ENCODE data around the gene BCKDHB. TPM values are rescaled to one million over a fixed set of nuclear protein-coding genes. Genes with fewer than 3 reads are reported as not detected.

Gene BCKDHB
- total RNA-seq, 1 donor from 2014 or later: 17.6 TPM

GRCh38 chr6:80263585-80263984, 157.1 kb downstream of the BCKDHB start:
- no peaks in the 10 kb centered on the region for H3K4me1 ChIP-seq
- ATAC-seq (no peak), DNase-seq (no peak)
- intact Hi-C loops (cut with DNase I): no loop called here
- H3K27ac ChIP-seq: no peak overlapping the region
- H3K36me3 ChIP-seq: no peaks in the 10 kb centered on the region
- no peaks in the 10 kb centered on the region for H3K27me3 ChIP-seq
- no peak for TF ChIP-seq CTCF (IDR thresholded peaks at IDR 0.05)
- no peaks in the 10 kb centered on the region for H3K9me3 ChIP-seq
- H3K4me3 ChIP-seq: no peak overlapping the region

DNA sequence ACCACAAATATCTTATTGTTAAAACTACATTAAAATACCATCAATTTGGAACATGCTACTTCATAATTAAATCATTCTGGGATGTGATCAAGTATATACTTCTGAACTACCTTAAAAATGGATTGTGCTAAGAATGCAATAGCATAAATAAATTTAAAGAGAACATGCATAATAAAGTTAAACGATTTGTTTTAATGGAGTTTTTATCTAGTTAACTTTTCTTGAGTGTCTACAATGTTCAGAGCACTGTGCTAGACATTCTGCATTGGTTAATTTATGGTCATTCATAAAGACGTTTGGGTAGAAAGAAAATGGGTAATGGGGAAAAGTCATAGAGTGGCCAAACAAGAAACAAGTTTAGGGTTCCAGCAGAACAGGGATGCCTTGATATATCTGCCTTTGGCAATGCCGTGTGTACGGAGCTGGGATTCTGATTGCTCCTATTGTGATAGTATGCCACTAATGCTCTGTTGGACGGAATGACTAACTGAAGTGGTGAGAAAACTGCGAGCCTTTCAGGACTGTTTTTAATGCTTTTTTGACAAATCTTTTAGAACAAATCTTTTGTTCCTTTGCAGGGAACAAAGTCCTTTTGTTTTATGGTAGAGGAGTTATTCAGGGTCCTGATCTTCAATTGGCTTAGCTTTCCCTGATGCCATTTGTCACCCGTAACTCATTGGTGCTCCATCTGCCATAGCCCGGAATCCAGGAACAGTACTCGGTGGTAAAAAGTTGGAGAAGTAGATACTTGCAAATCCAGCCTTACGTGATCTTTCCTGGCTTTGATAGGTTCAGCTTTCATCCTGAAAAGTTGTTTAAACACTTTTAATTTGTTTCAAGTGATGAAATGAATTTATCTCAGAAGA, 162.6 kb downstream of the BCKDHB start:
- intact Hi-C loops (cut with DNase I): no loop called here

GRCh38 chr6:80271074-80271473, 164.6 kb downstream of the BCKDHB start:
- H3K27ac ChIP-seq: no peak overlapping the region
- H3K4me1 ChIP-seq: no peaks in the 10 kb centered on the region
- no peak for DNase-seq
- H3K4me3 ChIP-seq: no peak overlapping the region
- no peaks in the 10 kb centered on the region for H3K36me3 ChIP-seq
- intact Hi-C loops (cut with DNase I): no loop called here
- H3K9me3 ChIP-seq: no peaks in the 10 kb centered on the region
- no peak for ATAC-seq
- no peaks in the 10 kb centered on the region for H3K27me3 ChIP-seq
- no peak for TF ChIP-seq CTCF (IDR thresholded peaks at IDR 0.05)

More for the DNA sequence above, 162.6 kb downstream of the BCKDHB start:
- Histone ChIP-seq H3K36me3 (no peaks in the 10 kb centered on the region), H3K27me3 (no peaks in the 10 kb centered on the region), H3K9me3 (no peaks in the 10 kb centered on the region), H3K4me3 (no peak overlapping the region), H3K27ac (no peak overlapping the region), H3K4me1 (no peaks in the 10 kb centered on the region)
- no peak for ATAC-seq
- TF ChIP-seq CTCF (IDR thresholded peaks at IDR 0.05): no peak
- DNase-seq: no peak

DNA sequence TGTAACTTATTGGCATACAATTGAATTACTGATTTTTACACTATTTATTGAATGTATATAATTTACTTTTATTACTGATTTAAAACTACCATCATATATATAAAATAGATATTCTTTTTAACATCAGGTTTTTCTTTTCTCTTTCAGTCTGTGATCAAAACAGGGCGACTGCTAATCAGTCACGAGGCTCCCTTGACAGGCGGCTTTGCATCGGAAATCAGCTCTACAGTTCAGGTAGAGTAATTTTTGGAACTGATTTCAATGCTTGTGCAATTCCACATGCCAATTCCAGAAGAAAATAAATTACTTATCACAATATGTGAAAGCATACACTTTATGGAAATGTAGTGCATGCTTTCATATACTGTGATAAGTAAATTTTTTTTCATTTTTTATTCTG, 166.5 kb downstream of the BCKDHB start:
- H3K27ac ChIP-seq: no peak overlapping the region
- DNase-seq (no peak), ATAC-seq (no peak)
- H3K4me1 ChIP-seq: no peaks in the 10 kb centered on the region
- H3K36me3 ChIP-seq: no peaks in the 10 kb centered on the region
- H3K9me3 ChIP-seq: no peaks in the 10 kb centered on the region
- no peak overlapping the region for H3K4me3 ChIP-seq
- intact Hi-C loops (cut with DNase I): no loop called here
- no peaks in the 10 kb centered on the region for H3K27me3 ChIP-seq
- no peak for TF ChIP-seq CTCF (IDR thresholded peaks at IDR 0.05)

GRCh38 chr6:80276861-80277260, 170.4 kb downstream of the BCKDHB start:
- intact Hi-C loops (cut with DNase I): no loop called here
- no peak overlapping the region for H3K4me3 ChIP-seq
- no peaks in the 10 kb centered on the region for H3K36me3 ChIP-seq
- H3K27ac ChIP-seq: no peak overlapping the region
- DNase-seq: no peak
- no peaks in the 10 kb centered on the region for H3K9me3 ChIP-seq
- no peak for ATAC-seq
- TF ChIP-seq CTCF (IDR thresholded peaks at IDR 0.05): no peak
- no peaks in the 10 kb centered on the region for H3K27me3 ChIP-seq
- no peaks in the 10 kb centered on the region for H3K4me1 ChIP-seq

All from upper lobe of right lung (tissue), 1 donor.